GM21526 (cell line): ENCODE data around the gene TSEN34.
"Not testable (repeated sequence)": the region's sequence is repeated elsewhere in the genome, so short reads cannot be mapped to it uniquely, and the experiment has no call there.

Experiments used
- ATAC-seq: cut with Tn5 transposase; IDR thresholded peaks from one replicate; pipeline ENCODE4 v1.9.1; 2021; ENCODE audit warnings: moderate library complexity; ENCODE audit not compliant: unreplicated experiment, low FRiP score

TSEN34 gene

DNA sequence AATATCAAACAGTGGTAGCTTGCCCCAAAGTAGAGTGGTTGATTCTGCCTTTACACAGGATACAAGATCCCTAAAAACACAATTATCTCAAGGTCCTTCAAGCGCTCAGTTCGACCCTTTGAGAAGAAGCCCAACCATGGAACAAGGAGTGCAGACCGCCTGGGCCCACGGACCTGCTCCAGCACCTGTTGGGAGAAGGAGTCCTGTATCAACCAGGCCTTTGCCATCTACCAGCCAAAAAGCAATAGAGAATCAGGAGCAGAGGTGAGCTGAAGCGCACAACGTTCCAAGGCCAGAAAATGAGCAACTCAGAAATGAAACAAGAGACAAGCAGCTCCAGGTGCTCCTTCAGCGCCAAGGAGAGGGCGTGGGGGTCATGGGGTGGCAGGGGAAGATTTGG, 38.0 kb downstream of the TSEN34 start:
- ATAC-seq, result no peak

DNA sequence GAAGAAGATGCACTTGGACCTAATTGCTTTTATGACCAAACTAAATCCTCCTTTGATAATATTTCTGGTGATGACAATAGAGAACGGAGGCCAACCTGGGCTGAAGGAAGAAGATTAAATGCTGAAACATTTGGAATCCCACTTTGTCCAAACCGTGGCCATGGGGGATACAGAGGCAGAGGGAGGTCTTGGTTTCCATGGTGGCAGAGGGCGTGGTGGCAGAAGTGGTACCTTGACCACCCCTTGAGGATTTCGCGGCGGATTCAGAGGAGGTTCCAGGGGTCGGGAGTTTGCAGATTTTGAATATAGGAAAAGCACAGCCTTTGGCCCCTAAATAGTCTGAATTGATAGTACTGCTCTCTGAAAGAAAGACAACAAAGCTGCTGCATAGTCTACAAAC, 38.9 kb downstream of the TSEN34 start:
- ATAC-seq, result no peak

DNA sequence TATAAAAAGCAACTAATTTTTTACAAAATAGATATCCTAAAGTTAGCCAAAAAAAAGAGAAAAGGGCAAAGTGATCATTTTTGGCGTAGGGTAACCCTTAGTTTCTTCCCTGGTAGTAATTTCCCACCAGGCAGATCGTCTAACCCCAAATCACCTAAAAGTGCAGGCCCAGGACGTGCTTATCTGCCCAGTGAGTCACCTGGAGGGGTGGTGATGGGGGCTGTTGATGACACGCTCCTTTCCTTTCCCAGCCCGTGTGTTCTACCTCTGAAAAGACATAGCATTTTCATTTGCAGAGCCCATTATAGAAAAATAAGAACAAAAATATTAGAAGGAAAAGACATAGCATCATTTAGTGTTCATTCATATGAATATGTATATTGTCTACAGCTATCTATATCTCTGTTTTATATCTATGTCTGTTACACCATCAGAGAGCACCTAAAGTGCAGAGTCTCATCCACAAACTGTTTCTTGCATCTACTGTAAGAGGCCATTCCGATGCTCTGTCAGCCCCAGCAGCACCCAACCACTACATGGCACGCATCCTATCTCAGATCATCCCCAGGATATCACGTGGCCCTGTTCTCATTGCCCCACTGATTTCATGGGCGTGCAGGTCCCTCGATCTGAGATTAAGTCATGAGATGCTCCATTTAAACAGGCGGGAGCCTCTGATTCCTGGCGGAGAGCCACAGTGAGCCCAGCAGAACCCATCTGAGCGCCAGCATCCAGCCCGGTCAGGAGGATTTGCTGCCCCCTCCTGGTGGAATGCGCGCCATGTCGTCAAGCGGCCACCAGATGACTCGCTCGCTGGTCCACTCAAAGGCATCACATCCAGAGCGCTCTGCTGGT, 40.2 kb downstream of the TSEN34 start:
- ATAC-seq, result peak; percentile 59

DNA sequence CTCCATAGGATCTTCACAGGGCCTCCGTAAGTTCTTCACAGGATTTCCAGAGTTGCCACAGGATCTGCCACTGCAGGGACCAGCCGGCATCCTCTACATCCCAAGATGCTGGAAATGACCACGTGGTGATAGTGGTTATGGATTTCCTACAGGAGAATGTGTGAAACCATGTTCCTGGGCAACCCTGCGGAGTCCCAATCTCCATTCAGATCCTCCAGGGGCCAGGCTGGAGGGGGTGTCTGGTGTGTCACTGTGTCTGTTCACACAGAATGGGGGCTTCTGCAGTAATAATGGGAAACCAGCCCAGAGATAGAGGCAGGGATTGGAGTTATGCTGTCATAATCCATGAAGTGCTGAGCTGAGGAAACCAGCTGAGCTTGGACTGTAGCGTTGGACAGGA, 42.8 kb downstream of the TSEN34 start:
- ATAC-seq, result no peak

DNA sequence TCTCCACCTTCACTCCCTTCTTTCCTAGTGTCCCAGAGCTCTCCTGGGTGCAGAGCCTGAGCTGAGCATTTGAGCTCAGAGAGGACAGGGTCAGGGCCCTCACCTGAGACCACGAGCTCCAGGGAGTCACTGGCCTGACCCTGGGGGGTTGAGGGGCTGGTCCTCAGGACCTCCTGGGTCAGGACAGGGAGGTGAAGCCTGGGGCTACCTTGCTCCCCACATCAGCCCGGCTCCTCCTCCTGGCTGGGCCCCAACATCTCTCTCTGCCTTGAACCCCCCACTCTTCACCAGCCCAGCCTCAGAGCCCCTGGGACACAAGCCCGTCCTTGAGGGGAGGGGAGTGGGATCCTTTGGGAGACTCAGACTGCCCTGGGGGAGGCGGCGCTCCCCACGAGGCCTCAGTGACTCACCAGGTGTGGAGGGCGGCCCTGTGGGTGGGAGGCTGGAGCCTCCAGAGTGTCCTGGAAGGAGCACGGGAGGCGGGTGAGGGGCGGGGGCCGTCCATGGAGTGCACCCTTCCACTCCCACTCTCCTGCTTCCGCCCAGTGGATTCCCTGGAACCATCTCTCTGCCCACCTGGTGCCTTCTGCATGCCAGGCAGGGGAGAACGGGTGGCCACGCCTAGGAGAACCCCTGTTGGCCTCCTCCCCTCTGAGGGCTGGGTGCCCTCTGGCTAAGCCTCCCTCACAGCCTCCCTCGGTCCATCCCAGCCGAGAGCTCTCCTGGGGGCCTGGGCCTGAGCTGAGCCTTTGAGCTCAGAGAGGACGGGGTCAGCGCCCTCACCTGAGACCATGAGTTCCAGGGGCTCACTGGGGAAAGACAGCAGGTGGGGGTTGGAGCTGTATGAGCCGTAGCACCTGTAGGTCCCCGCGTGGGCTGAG, 48.6 kb downstream of the TSEN34 start:
- not testable (repeated sequence) for ATAC-seq

DNA sequence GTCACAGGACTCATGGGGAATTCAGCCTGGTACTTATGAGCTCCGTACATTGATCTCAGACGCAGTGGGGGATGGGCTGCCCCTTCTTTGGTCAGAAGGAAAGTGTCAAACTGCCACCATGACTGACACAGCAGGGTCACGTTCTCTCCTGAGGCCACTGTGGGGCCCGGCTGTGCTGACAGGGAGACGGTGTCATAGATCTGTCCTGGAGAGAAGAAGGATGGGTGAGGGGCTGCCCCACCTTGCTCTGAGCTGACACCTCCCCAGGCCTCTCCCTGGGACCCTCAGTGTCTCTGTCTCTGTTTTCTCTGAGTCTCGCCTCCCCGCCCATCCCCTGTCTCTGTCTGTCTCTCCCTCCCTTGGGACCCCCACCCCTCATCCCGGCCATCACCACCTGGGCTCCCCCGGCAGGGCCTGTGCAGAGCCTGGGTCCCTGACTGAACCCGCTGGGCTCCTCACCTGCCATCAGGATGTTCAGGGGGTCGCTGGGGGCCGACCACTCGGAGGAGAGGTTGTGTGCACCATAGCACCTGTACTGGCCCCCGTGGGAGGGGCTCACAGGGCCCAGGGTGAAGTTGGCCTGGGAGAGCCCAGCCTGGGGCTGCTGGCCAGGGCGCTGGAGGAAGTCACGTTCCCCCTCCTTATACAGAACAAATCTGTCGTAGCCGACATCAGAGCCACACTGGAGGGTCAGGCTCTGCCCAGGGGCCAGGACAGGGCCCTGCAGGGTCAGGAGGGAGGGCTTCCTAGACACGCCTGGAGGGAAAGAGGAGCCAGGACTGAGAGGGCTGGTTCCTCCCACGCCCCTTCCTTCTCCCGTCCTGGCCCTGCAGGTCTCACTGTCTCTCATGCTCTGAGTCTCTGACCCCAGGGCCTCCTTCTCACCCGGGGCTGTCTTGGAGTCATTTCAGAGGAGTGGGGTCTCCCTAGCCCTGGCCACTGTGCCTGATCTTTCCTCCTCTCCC, 49.5 kb downstream of the TSEN34 start:
- not testable (repeated sequence) for ATAC-seq

DNA sequence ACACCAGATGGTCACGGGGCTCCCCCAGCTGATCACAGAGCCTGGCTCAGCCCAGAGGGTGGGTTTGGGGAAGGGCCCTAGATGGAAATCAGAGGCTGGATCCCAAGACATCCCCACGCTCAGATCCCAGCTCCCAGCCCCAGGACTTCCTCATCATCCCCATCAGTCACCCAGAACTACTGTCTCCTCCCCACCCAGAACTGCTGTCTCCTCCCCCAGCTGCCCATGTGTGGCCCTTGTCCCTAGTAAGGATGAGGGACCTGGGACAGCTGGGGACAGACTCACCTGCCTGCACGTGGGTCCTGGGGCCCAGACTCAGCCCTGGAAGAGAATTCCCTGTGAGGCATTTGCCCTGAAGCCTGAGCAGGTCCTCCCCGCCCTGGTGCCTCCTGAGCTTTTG, 51.1 kb downstream of the TSEN34 start:
- ATAC-seq, result not testable (repeated sequence)

DNA sequence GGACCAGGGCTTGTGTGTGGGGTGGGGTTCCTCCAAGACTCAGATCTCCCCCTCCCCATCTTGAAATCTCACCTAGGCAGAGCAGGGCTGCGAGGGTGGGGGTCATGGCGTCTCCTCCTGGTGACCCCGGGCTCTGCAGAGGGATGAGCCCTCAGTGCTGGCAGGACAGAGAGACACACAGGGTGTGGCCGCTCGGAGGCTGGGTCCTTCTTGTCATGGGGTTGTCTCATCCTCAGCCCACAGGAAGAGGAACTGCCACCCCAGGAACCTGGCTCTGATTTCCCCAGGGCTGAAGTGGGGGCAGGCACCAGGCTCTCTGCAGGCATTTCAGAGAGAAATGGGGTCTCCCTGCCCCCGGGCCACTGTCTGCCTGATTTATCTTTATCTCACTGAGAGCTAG, 51.5 kb downstream of the TSEN34 start, which contains the start of gene LILRA6:
Gene LILRA6, minus strand, starts transcription at position 145 of the 400 bp plus-strand sequence.
- not testable (repeated sequence) for ATAC-seq

DNA sequence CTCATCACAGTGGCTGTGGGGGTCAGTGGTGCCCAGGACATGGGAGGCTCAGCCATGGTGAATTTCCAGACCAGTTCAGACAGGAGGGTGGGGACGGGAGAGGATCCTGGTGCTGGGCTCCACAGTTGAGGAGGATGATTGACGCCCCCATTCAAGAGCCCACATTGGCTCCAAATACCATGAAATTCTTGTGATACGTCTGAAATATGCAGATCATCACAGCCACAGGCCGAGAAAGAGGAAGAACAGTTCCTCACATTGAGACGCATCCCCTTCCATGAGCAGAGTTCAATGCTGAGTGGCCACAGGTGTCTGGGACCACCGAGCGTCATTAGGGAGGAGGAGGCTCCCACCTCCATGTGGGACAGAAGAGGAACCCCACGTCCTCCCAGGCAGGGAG, 52.7 kb downstream of the TSEN34 start:
- not testable (repeated sequence) for ATAC-seq
